ENCODE data around the gene ROPN1B.
"Not testable (repeated sequence)": the region's sequence is repeated elsewhere in the genome, so short reads cannot be mapped to it uniquely, and the experiment has no call there.

Gene ROPN1B

DNA sequence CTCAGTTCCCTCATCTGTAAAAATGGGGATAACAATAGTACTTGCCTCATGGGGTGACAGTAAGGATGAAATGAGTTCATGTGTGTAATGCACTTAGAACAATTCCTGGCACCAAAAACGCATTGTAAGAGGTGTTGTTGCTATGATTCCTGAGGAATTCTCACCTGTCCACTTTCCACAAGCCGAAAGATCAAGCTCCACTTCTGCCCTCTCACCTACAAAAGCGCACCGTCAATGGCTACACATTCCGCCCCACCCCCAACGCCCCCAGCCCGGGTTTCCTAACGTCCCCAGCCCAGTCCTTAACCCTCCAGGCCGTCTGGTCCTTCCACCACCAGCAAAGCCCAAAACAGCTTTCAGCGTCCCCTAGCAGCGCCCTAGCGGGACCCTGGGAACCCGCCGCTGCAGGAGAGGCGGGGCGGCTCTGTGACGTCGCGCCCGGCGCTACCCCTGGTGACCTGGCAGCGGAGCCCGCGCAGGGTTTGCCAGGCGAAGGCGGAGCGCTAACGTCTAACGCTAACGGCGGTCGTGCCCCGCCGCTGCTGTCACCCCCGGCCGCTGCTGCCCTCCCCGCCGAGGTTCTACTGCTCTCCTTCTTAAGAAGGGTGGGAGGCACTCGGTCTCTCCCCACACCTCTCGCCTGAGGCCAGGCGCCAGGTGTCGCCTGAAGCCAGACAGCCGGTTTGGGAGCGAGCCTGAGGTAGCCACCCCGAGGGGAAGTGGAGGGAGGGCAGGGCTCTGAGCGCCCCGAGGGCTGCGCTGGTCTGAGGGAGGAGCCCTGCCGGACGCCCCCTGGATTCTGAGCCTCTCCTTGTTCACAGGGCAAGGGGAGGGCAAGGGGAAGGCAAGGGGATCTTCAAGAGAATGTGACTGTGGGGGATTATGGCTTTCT, at the start of gene ROPN1B:
Gene ROPN1B, plus strand, starts transcription at position 478 of the 892 bp plus-strand sequence. CDS start 2,877 bp downstream, outside the sequence.
- DNase-seq = not testable (repeated sequence)

DNA sequence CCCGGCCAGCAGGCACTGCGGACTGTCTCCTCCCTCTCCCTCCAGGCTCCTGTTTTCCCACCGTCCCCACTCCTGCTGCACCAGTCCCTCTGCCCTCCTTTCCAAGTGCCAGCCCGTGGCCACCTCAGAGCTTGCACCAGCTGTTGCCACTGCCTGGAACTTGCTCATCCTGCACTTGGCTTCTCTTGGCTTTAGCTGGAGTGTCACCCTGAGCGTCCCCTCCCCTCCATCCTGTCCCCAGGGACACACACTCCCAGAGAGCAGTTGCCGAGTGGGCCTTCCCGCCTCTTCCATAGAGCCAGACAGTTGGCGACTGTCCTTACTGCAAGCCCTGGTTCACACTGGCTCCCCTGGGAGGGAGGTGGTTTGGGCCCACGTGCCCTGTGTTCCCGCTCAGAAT, 48.8 kb upstream of the ROPN1B start:
- not testable (repeated sequence) for DNase-seq

DNA sequence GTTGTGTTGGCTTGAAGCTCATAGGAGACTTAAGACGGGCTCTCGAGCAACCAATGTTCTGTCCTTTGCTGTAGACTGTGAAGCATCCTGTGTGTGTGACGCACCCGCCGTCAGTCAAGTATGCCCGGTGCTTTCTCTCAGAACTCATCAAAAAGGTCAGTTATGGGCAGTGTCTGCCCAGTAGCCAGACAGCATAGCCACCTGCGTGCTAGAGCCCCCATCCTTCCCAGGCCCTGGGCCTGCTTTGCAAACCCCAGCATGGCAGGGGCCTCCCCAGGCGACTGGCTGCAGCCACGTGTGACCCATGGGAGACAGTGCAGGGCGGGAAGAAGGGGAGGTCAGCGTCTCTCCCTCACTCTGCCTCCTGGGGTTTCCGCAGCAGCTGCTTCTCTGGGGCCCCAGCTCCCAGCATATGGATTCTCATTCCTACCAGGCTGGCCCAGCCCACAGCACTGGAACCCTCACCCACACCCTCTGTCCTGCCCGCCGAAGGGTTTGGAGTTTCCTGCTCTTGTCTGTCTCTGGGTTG, 48.2 kb upstream of the ROPN1B start:
- not testable (repeated sequence) for DNase-seq

DNA sequence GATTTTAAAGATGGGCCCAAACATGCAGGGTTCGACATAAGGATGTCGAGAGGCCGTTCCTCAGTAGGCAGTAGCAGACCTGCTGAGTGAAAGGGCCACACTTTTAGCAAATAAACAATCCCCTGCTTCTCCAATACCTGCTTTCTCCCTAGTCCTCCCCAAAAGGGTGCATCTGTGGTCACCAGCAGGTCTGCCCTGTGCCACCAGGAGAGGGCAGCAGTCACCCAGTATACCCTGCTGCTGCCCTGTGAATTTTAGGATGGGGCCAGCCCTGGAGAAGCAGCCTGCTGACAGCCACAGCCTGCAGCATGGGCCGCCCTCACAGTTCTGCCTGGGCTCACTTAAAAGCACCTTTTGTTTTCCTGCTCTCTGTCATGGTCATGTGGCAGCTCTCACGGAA, 47.3 kb upstream of the ROPN1B start:
- DNase-seq = peak in 1 of 2 donors; percentile 4

DNA sequence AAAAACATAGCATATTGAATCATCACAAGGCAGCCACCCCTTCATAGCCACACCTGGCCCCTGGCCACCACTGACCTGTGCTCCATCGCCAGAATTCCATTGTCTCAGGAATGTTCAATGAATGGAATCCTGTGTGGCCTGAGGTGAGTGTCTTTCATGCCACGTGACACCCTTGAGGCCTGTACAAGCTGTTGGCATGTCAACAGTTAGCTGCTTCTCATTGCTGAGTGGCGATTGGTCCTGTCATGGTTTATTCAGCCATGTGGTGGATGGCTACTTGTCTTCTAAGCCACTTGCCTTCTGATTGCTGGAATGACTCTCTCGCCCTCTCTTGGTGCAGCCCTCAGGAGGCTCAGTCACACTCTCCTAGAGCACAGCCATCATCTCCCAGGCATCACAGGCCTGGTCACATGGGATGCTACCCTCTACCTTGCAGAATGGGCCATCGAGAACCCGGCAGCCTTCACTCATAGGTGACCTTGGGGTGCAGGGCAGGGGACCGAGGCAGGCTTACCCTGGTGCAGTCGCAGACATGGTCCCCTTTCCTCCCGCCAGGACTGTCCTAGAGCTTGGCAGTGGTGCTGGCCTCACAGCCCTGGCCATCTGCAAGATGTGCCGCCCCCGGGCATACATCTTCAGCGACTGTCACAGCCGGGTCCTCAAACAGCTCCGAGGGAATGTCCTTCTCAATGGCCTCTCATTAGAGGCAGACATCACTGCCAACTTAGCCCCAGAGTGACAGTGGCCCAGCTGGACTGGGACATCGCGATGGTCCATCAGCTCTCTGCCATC, 45.5 kb upstream of the ROPN1B start:
- DNase-seq = not testable (repeated sequence)

DNA sequence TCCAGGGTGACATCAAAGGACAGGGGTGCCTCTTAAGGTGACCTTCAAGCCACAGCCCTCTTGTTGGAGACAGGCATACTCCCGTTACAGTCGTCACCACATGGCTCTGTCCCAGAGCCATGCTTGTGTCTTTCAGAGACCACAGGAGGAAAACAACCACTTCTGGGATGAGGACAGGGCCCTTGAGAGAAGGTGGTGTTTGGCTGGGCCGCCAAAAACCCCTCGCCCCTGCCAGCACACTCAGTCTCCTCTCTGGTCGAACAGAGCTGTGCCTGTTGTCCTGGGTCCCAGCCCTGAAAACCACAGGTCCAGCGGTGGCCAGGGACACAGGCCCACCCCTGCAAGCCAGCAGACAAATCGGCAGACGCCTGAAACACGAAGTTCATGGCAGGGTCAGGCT, 44.7 kb upstream of the ROPN1B start:
- not testable (repeated sequence) for DNase-seq

DNA sequence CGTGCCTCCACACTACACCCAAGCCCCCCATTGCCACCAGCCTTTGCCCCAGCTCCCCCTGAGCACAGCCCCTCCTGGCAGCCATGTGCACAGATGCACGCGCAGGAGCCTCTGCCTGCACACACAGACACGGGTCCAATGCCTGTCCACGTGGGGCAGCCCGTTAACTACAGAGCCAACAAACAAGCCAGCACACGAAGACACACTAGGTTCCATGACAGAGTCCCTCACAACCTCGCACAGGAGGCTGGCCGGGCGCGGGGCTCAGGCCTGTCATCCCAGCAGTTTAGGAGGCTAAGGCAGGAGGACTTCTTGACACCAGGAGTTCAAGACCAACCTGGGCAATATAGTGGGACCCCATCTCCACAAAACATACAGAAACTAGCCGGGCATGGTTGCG, 43.3 kb upstream of the ROPN1B start:
- DNase-seq = not testable (repeated sequence)

DNA sequence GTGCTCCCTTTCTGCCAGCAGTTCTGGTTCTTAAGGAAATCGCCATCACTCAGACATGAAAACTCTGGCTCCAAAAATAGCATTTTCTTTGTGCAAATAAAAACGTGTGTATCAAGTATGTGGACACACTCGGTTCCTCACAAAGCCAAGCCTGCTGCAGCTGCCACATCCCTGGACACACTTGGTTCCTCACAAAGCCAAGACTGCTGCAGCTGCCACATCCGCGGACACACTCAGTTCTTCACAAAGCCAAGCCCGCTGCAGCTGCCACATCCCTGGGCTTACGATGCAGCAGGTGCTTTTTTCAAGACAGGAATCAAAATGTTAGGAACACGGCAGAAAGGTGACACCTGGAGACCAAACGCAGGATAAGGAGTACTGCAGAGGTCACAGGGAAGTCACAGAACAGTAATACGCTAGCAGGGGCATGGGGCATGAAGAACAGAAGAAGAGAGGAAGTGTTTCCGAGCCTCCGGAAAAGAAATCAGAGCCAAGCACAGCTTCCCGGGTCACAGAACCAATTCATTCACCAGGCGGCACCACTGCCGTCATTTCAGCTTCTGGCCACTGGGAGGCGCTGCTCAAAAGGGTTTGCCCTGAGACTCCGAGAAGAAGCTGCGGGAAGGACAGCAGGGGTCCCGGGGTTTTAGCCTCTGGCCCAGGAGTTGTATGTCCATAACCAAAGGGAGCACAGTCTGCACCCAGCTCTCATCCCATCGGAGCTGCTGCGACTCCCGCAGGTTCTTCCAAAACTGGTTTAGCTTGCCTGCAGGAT, 40.0 kb upstream of the ROPN1B start:
- not testable (repeated sequence) for DNase-seq

DNA sequence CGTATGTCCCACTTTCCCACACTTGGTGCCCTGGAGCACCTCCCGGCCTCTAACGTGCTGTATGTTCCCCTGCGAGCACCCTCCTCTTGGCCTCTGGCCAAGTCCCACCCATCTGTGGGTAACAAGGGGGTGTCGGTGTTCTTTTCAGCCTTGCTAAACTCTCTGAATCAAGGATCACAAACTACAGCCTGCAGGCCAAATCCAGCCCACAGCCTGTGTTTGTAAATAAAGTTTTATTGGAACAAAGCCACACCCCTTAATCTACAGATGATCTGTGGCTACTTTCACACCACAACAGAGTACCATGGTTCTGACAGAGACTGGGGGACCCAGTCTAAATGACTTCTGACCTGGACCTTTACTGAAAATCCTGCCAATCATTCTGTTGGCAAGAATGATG, 39.2 kb upstream of the ROPN1B start:
- not testable (repeated sequence) for DNase-seq

DNA sequence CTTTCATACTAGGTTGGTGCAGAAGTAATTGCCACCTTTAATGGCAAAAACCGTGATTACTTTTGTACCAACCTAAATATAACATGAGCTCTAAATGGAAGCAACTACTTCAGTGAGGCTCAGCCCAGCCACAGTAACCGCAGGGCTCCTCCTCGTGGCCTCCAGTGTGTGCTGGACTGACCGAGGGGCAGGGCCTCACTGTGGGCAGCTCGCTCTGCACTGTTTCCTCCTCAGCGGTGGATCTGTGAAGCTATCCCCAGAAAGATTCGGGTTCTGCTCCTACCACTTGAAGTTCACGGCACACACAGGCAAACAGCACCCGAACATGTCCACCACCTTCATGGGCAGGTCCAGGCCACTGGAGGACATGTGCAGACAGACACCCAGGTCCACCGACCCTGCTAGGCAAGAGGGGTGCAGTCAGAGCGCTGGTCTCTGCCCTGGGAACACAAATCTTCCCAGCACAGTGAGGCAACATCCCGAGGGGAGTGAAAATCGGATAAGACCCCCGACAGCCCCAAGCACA, 37.6 kb upstream of the ROPN1B start:
- DNase-seq = not testable (repeated sequence)

DNA sequence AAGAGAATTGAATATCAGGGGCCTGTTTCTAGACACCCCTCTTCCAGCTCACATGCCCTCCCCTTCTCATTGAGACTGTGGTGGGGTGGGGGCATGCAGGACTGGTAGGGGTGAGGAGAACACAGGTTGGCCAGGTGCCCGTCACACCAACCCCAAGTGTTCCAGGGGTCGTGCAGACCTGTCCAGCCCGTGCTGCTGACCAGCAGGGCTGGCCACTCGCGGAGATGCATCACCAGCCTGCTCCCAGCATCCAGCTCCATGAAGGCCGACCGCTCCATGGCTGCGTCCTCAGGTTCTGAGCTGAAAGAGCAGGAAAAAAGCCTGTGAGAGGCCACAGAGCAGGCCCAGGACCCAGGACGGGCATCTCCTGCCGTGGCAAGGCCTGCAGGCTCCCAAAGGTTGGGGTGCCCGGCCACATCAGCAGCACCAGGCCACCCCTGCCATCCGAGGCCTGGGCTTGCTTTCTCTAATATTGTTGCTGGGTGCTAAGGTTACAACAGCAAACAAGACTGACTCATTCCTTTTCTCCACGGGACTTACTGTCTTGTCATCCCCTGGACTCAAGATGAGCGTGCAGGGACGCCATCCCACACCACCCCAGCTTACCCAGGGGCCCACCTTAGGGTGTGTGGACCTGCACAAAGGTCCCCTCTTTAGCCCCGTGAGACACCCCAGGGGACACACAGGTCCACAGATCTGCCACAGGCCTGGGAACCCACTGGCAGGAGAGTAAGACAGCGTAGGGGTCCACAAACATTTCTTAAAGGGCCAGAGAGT, 35.4 kb upstream of the ROPN1B start:
- not testable (repeated sequence) for DNase-seq

DNA sequence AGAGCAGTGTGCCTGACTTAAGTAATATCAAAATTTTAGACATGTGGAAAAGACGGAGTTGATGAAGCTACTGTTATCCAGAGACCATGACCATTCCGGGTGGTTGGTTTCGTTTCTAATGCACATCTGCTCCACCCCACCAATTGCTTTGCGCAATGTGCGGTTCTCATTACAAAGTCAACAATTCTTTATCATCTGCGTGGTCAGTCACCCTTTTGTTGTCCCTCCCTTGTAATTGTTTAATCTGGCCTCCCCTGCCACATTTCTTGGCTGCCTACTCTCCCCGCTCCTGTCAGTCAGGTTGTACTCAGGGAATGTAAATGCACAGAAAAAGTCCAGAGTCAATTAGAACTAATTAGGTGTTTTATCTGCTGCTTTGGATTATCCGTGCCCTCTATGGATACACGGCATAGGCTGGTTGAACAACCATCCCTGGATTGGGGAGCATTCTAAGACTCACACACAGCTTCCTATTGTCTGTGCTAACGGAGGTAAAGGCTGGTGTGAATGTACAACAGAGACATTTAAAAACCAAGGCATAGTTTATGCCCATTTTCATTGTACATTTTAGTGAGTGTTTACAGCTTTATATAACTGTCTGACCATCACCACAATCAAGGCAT, 33.6 kb upstream of the ROPN1B start:
- not testable (repeated sequence) for DNase-seq

DNA sequence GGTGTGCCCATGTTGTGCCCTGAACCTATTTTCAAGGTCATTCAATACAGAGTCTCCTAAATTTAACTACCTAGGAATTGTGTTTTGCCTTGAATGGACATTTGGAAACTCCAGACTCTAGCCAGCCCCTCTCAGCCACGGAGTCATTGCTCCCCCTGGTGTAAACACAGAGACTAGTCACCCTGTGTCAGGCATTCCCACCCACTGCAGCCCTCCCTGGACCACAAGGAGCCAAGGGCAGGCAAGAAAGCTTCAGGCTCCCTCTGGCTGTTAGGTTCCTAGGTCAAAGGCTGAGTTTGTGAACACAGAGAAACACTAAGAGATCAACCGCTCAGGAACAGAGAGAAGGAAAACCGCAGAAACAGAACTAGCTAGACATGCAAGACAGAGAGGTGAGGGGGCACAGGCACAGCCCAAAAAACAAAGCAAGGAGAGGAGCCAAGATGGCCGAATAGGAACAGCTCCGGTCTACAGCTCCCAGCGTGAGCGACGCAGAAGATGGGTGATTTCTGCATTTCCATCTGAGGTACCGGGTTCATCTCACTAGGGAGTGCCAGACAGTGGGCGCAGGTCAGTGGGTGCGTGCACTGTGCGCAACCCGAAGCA, 32.7 kb upstream of the ROPN1B start:
- not testable (repeated sequence) for DNase-seq

DNA sequence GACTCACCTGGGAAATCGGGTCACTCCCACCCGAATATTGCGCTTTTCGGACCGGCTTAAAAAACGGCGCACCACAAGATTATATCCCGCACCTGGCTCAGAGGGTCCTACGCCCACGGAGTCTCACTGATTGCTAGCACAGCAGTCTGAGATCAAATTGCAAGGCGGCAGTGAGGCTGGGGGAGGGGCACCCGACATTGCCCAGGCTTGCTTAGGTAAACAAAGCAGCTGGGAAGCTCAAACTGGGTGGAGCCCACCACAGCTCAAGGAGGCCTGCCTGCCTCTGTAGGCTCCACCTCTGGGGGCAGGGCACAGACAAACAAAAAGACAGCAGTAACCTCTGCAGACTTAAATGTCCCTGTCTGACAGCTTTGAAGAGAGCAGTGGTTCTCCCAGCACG, 32.1 kb upstream of the ROPN1B start:
- DNase-seq = not testable (repeated sequence)

DNA sequence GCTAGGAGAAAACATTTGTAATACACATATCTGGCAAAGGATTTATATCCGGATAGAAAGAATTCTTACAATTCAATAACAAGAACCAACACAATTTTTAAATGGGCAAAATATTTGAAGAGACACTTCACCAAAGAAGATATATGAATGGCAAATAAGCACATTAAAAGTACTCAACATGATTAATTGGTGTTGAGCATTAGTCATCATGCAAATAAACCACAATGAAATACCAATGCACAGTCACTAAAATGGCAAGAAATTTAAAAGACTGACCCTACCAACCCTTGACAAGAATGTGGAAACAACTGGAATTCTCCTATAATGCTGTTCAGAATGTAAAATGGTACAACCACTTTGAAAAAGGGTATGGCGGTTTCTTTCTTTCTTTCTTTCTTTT, 21.2 kb upstream of the ROPN1B start:
- DNase-seq = not testable (repeated sequence)

DNA sequence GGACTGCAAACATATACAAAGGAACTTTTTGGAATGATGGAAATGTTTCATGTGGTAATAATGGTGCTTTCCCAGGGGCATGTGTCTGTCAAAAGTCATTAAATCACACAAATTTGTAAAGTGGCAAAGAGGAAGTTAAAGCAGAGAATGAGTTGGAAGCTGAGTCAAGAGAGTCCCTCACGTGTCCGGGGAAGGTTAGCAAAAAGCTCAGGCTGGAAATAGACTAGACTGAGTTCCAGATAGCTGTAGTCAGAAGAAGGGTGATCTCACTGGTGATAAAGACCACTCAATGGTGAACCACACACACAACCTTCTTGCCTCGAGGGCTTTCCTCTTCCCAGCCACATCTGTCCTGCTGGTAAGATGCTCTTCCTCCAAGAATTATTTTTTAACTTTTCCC, 20.1 kb upstream of the ROPN1B start:
- DNase-seq = not testable (repeated sequence)

DNA sequence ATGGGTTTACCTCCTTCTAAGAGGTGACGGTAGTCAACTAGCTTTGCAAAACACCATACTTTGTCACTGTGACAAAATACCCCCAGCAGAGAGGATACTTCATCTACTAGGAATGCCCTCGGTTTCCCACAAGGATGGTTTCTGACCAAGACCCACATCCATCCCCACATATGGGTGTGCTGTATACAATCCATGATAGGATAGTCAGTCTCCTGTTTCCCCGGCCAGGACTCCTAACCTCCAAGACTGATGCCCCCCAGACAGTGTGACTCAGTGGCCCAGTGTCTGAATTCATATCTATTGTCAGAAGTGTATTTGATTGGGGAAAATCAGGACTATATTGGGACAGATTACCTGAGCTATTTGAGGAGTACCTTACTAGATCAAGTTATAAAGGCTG, 17.8 kb upstream of the ROPN1B start:
- not testable (repeated sequence) for DNase-seq

DNA sequence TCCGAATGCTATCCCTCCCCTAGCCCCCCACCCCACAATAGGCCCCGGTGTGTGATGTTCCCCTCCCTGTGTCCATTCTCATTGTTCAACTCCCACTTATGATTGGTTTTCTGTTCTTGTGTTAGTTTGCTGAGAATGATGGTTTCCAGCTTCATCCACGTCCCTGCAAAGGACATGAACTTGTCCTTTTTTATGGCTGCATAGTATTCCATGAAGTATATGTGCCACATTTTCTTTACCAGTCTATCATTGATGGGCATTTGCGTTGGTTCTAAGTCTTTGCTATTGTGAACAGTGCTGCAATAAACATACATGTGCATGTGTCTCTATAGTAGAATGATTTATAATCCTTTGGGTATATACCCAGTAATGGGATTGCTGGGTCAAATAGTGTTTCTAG, 12.0 kb upstream of the ROPN1B start:
- DNase-seq = not testable (repeated sequence)

DNA sequence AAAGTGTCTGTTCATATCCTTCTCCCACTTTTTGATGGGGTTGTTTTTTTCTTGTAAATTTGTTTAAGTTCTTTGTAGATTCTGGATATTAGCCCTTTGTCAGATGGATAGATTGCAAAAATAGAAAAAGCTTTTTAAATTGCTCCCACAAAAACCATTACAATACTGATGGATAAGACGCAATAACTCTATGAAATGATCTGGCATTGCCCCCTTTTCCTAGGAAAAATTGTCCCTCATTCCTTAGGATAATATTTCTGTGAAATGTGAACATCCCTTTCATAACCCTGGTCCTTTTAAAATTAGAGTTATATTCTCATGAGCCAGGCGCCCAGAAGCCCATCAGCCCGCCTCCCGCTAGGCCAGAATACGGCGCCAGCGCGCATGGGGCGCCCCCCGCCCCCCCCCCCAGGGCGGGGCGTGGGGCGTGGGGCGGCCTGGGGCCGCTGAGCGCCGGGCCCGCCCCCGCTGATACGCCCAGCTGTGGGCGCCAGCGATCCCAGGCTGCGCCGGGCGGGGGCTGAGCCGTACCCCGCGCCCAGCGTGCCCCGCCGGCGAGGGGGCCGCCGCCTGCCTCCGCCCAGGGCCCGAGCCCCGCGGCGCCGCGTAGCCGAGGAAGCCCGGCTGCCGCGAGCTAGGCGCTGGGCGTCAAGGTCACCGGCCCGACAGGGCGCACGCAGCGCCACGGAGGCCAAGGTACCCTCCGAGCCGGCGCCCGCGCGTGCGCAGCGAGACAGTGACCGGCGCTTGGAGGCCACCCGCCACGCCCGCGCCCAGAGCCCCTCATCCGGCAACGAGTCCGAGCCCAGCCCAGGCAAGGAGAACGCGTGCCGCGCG, 11.1 kb upstream of the ROPN1B start:
- no peak for DNase-seq
